ENCODE measurements around the gene TSPO. TPM values are rescaled to one million over a fixed set of nuclear protein-coding genes. Genes with fewer than 3 reads are reported as not detected.

TSPO gene
- total RNA-seq, 4 donors from 2014 or later = 307 to 452 (median 365) TPM

GRCh38 chr22:43179146-43179910, 28.0 kb downstream of the TSPO start:
- H3K27ac ChIP-seq = no peak overlapping the region
- intact Hi-C loops (cut with DNase I; ENCODE audit: low total_unique reads) (no loop called here), in situ Hi-C loops (cut with MboI; ENCODE audit: low pct_ligation_motif_present in 1 of 4, low pct_unique_long_range_greater_than_20kb in 1 of 4, low sequenced_read_pairs in 3 of 4) (no loop called here)
- peaks cover 0 to 19% (median 4%) of the 10 kb centered on the region in 4 donors for H3K36me3 ChIP-seq
- TF ChIP-seq POLR2A (IDR thresholded peaks at IDR 0.05) = no peak
- no peak for TF ChIP-seq CTCF (IDR thresholded peaks at IDR 0.05)
- DNase-seq = no peak
- H3K4me1 ChIP-seq = peaks cover 0 to 6% (median 0%) of the 10 kb centered on the region in 4 donors
- no peaks in the 10 kb centered on the region for H3K9me3 ChIP-seq
- H3K4me3 ChIP-seq = no peak overlapping the region
- H3K27me3 ChIP-seq = no peaks in the 10 kb centered on the region
- 95% methylated on average over 25 of the region's 25 CpGs; no CpG with 5 or more reads in 1 of the 2 donors for WGBS, 2 donors (ENCODE audit: low coverage in 1 of 2)

- Histone ChIP-seq H3K9me3 (no peaks in the 10 kb centered on the region), H3K36me3 (peaks cover 0 to 18% (median 3%) of the 10 kb centered on the region in 4 donors), H3K27ac (no peak overlapping the region), H3K27me3 (no peaks in the 10 kb centered on the region), H3K4me3 (no peak overlapping the region), H3K4me1 (peaks cover 0 to 6% (median 0%) of the 10 kb centered on the region in 4 donors)
- in situ Hi-C loops (cut with MboI; ENCODE audit: low pct_ligation_motif_present in 1 of 4, low pct_unique_long_range_greater_than_20kb in 1 of 4, low sequenced_read_pairs in 3 of 4) (no loop called here), intact Hi-C loops (cut with DNase I; ENCODE audit: low total_unique reads) (no loop called here)
- WGBS, 2 donors (ENCODE audit: low coverage in 1 of 2) = 98% methylated on average over 15 of the region's 15 CpGs; no CpG with 5 or more reads in 1 of the 2 donors
- DNase-seq = no peak
- no peak for TF ChIP-seq CTCF (IDR thresholded peaks at IDR 0.05)
Measured at GRCh38 chr22:43179911-43180195, 28.5 kb downstream of the TSPO start.

- WGBS, 2 donors (ENCODE audit: low coverage in 1 of 2) = 93 to 100% methylated on average over 1 to 14 of the region's 15 CpGs
- no peak overlapping the region for H3K4me3 ChIP-seq
- no peak for TF ChIP-seq CTCF (IDR thresholded peaks at IDR 0.05)
- TF ChIP-seq POLR2A (IDR thresholded peaks at IDR 0.05) = no peak
- no peak for TF ChIP-seq POLR2AphosphoS5 (IDR thresholded peaks at IDR 0.05)
- TF ChIP-seq EP300 (IDR thresholded peaks at IDR 0.05; ENCODE audit: low read depth) = no peak
- peaks cover 0 to 11% (median 5%) of the 10 kb centered on the region in 4 donors for H3K4me1 ChIP-seq
- no peak overlapping the region for H3K27ac ChIP-seq
- no peaks in the 10 kb centered on the region for H3K9me3 ChIP-seq
- in situ Hi-C loops (cut with MboI; ENCODE audit: low pct_ligation_motif_present in 1 of 4, low pct_unique_long_range_greater_than_20kb in 1 of 4, low sequenced_read_pairs in 3 of 4) (no loop called here), intact Hi-C loops (cut with DNase I; ENCODE audit: low total_unique reads) (no loop called here)
- peaks cover 0 to 18% (median 3%) of the 10 kb centered on the region in 4 donors for H3K36me3 ChIP-seq
- no peak for DNase-seq
- no peaks in the 10 kb centered on the region for H3K27me3 ChIP-seq
Measured at GRCh38 chr22:43180670-43181069, 29.3 kb downstream of the TSPO start.

DNA sequence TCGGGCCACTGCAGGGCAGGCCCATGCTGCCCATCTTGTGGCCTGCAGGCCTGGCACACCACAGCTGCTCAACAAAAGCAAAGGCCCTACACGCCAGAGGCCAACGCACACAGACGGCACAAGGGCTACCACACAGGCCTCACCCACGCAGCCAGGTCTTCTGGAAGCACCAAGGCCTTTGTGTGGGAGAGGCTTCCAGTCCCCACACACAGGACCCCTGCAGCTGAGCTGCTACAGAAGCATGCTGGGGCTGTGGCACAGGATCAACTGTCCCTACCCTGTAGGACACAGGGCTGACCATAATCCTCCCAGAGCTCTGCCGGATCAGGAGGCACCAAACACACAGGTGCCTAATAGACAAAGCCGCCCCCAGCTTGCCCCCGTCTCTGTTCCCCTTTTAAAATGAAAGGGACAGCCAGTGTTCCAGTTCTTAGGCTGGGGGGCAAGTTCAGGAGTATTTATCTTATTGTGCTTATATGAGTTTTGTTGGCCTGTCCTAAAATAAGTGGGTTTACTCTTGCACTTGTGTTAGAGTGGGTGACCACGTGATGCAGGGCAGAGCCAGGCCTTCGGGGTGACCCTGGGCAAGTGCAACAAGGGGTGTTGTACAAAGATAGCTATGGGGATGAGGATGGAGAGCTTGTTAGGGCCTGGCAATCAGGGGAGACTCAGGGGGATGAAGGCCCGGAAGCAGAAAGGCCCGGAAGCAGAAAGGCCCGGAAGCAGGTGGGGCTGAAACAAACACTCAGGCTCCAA, 30.1 kb downstream of the TSPO start:
- Histone ChIP-seq H3K4me1 (peaks cover 0 to 19% (median 13%) of the 10 kb centered on the region in 4 donors), H3K27ac (no peak overlapping the region), H3K4me3 (no peak overlapping the region), H3K36me3 (peaks cover 0 to 18% (median 3%) of the 10 kb centered on the region in 4 donors), H3K27me3 (no peaks in the 10 kb centered on the region), H3K9me3 (no peaks in the 10 kb centered on the region)
- DNase-seq = no peak
- TF ChIP-seq POLR2A (IDR thresholded peaks at IDR 0.05) (no peak), EP300 (IDR thresholded peaks at IDR 0.05; ENCODE audit: low read depth) (no peak), POLR2AphosphoS5 (IDR thresholded peaks at IDR 0.05) (no peak), CTCF (IDR thresholded peaks at IDR 0.05) (no peak)
- intact Hi-C loops (cut with DNase I; ENCODE audit: low total_unique reads) = no loop called here
- in situ Hi-C loops (cut with MboI; ENCODE audit: low pct_ligation_motif_present in 1 of 4, low pct_unique_long_range_greater_than_20kb in 1 of 4, low sequenced_read_pairs in 3 of 4) = no loop called here
- WGBS, 2 donors (ENCODE audit: low coverage in 1 of 2) = 90% methylated on average over 13 of the region's 13 CpGs; no CpG with 5 or more reads in 1 of the 2 donors
